Tibial artery (tissue), 4 donors: Measurements from ENCODE around the gene STK40.
A peak's percentile ranks its signal among the peaks of the same experiment; 100 is the strongest.

Source experiments
- DNase-seq, 2 donors: peaks; one replicate each; pipeline ENCODE4 v3.0.0-alpha.2; 2019
- H3K27ac ChIP-seq, 2 donors: fragments of 200-600 bp; sonication (generic) in 1 of 2; 1 replicate in 1 of 2; 2 replicates in 1 of 2; pipeline ENCODE4 v1.5.1; 2018 to 2019; ENCODE audit warnings: mild to moderate bottlenecking in 1 of 2
- H3K27me3 ChIP-seq, 2 donors: fragments of 200-600 bp; sonication (generic) in 1 of 2; one replicate each; pipeline versions ENCODE4 v1.5.1 to v1.6.0; 2016 to 2019
- H3K36me3 ChIP-seq, 3 donors: fragments of 200-600 bp; sonication (generic) in 2 of 3; one replicate each; pipeline ENCODE4 v1.5.1; 2016 to 2019; ENCODE audit warnings: mild to moderate bottlenecking in 2 of 3
- H3K4me1 ChIP-seq, 4 donors: fragments of 200-600 bp; sonication (generic) in 2 of 4; 1 replicate in 3 of 4; 2 replicates in 1 of 4; pipeline ENCODE4 v1.5.1; 2016 to 2019
- H3K4me3 ChIP-seq, 2 donors: fragments of 200-600 bp; sonication (generic) in 1 of 2; 1 replicate in 1 of 2; 2 replicates in 1 of 2; pipeline ENCODE4 v1.5.1; 2018 to 2019; ENCODE audit warnings: mild to moderate bottlenecking in 2 of 2
- H3K9me3 ChIP-seq, 3 donors: fragments of 200-600 bp; sonication (generic) in 1 of 3; one replicate each; pipeline ENCODE4 v1.5.1; 2016 to 2019
- intact Hi-C: fragments of 100-400 bp; cut with DNase I; formaldehyde crosslinking; loops from one replicate; pipeline ENCODE4 v1.15.0; 2023; ENCODE audit warnings: low total_unique reads
- TF ChIP-seq, protein P1 (sequence below), 2 experiments: fragments of 200-600 bp in 1 of 2; fragments of 450-650 bp in 1 of 2; IDR thresholded peaks; one replicate each; pipeline ENCODE4 v1.5.1; 2017 to 2019; ENCODE audit warnings: antibody characterized with exemption in 2 of 2, mild to moderate bottlenecking in 1 of 2, moderate library complexity in 1 of 2

The STK40 gene

DNA sequence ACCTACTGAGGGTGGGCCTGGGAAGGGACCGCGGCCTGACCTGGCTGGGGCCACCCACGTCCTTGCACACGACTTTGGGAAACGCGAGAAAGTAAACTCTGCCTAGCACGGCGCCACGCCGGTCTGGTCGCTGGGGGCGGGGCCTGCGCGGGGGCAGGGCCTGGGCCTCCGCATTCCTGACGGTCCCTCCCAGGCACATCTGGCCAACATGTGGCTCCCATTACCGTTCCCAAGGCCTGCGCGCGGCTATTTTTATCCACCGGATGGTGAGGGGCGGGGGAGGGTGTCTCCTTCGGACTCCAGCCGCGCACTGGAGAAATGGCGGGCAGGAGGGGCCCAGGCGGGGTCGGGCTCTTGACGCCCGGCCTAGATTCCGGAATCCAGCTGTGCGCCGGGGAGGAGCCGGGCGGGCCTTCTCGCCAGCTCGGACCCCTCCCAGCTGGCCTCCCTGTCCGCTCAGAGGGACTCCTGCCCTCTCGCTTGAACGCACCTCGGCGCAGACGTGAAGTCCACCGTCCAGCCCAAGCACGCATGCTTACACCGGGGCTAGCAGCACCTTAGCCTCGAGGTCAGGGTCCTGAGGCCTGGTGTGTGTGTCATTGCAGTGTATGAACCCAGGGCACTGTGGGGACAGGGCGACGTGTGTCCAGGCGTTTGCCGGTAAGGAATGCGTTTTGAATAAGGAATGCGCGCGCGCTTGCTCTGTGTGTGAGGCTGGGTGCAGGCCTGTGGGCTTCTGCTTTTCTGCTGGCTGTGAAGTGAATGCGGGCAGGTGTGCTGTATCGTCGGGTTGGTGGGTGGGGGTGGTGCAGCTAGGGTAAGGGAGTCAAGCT is 64.4 kb downstream of the STK40 start:
- Histone ChIP-seq H3K36me3 (no peaks in the 10 kb centered on the region), H3K4me3 (peak overlapping the region; percentile 60 to 76), H3K27me3 (no peaks in the 10 kb centered on the region), H3K27ac (peak overlapping the region; percentile 85 to 96), H3K9me3 (no peaks in the 10 kb centered on the region), H3K4me1 (peaks cover 6 to 38% (median 34%) of the 10 kb centered on the region in 4 donors)
- DNase-seq: peak; percentile 76 to 91
- intact Hi-C loops: no loop called here
- TF ChIP-seq, protein P1, sequence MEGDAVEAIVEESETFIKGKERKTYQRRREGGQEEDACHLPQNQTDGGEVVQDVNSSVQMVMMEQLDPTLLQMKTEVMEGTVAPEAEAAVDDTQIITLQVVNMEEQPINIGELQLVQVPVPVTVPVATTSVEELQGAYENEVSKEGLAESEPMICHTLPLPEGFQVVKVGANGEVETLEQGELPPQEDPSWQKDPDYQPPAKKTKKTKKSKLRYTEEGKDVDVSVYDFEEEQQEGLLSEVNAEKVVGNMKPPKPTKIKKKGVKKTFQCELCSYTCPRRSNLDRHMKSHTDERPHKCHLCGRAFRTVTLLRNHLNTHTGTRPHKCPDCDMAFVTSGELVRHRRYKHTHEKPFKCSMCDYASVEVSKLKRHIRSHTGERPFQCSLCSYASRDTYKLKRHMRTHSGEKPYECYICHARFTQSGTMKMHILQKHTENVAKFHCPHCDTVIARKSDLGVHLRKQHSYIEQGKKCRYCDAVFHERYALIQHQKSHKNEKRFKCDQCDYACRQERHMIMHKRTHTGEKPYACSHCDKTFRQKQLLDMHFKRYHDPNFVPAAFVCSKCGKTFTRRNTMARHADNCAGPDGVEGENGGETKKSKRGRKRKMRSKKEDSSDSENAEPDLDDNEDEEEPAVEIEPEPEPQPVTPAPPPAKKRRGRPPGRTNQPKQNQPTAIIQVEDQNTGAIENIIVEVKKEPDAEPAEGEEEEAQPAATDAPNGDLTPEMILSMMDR (IDR thresholded peaks at IDR 0.05): no peak

- Histone ChIP-seq H3K9me3 (no peaks in the 10 kb centered on the region), H3K4me1 (peaks cover 6 to 38% (median 34%) of the 10 kb centered on the region in 4 donors), H3K36me3 (no peaks in the 10 kb centered on the region), H3K4me3 (peak overlapping the region; percentile 60 to 76), H3K27ac (peak overlapping the region; percentile 85 to 96), H3K27me3 (no peaks in the 10 kb centered on the region)
- intact Hi-C loops: no loop called here
- no peak for DNase-seq
- TF ChIP-seq, protein P1 (IDR thresholded peaks at IDR 0.05): no peak
Measured at GRCh38 chr1:36320767-36321118, 65.0 kb downstream of the STK40 start.

- intact Hi-C loops: no loop called here
- Histone ChIP-seq H3K36me3 (no peaks in the 10 kb centered on the region), H3K4me1 (peaks cover 6 to 38% (median 34%) of the 10 kb centered on the region in 4 donors), H3K27me3 (no peaks in the 10 kb centered on the region), H3K4me3 (peak overlapping the region; percentile 60 to 76), H3K9me3 (no peaks in the 10 kb centered on the region), H3K27ac (peak overlapping the region; percentile 85 to 96)
- DNase-seq: no peak
- TF ChIP-seq, protein P1 (IDR thresholded peaks at IDR 0.05): no peak
Measured at GRCh38 chr1:36320291-36320761, 65.4 kb downstream of the STK40 start.

GRCh38 chr1:36309397-36309796 is 76.3 kb downstream of the STK40 start:
- intact Hi-C loops: no loop called here
- Histone ChIP-seq H3K4me3 (no peak overlapping the region), H3K27me3 (no peaks in the 10 kb centered on the region), H3K4me1 (peaks cover 0 to 21% (median 16%) of the 10 kb centered on the region in 4 donors), H3K36me3 (peaks cover 0 to 4% (median 3%) of the 10 kb centered on the region in 3 donors), H3K9me3 (no peaks in the 10 kb centered on the region), H3K27ac (no peak overlapping the region)
- peak in 1 of 2 donors; percentile 39 for DNase-seq
- TF ChIP-seq, protein P1 (IDR thresholded peaks at IDR 0.05): no peak

GRCh38 chr1:36307601-36308330 is 78.0 kb downstream of the STK40 start:
- DNase-seq: no peak
- intact Hi-C loops: no loop called here
- TF ChIP-seq, protein P1 (IDR thresholded peaks at IDR 0.05): no peak
- Histone ChIP-seq H3K9me3 (no peaks in the 10 kb centered on the region), H3K27ac (peak overlapping the region in 1 of 2 donors; percentile 76), H3K4me3 (peak overlapping the region; percentile 58 to 64), H3K4me1 (peaks cover 0 to 21% (median 16%) of the 10 kb centered on the region in 4 donors), H3K27me3 (no peaks in the 10 kb centered on the region), H3K36me3 (peaks cover 0 to 18% (median 15%) of the 10 kb centered on the region in 3 donors)
